ENCODE results near the gene DPF3.

- no peak for TF ChIP-seq CTCF (IDR thresholded peaks at IDR 0.05)
- TF ChIP-seq POLR2A (IDR thresholded peaks at IDR 0.05), result no peak
These were observed 211.7 kb downstream of the DPF3 start for GRCh38 chr14:72682188-72682587.

Data from heart left ventricle (tissue), 13 donors.